Tongue (tissue), 2 donors: Measurements from ENCODE around the gene BCL3. TPM values are rescaled to one million over a fixed set of nuclear protein-coding genes. Genes with fewer than 3 reads are reported as not detected.
A peak's percentile ranks its signal among the peaks of the same experiment; 100 is the strongest.
"Not testable (repeated sequence)": the region's sequence is repeated elsewhere in the genome, so short reads cannot be mapped to it uniquely, and the experiment has no call there.

Source experiments
- DNase-seq: peaks from one replicate; pipeline ENCODE4 v3.0.0-alpha.2; 2015
- total RNA-seq: library from RNA; depleted of rRNA; stranded (reverse); fragments of >200 nt; gene quantifications from one replicate; pipeline ENCODE4 v1.2.3, GENCODE V29; 2014

The BCL3 gene, protein sequence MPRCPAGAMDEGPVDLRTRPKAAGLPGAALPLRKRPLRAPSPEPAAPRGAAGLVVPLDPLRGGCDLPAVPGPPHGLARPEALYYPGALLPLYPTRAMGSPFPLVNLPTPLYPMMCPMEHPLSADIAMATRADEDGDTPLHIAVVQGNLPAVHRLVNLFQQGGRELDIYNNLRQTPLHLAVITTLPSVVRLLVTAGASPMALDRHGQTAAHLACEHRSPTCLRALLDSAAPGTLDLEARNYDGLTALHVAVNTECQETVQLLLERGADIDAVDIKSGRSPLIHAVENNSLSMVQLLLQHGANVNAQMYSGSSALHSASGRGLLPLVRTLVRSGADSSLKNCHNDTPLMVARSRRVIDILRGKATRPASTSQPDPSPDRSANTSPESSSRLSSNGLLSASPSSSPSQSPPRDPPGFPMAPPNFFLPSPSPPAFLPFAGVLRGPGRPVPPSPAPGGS
- total RNA-seq: 8.4 TPM

- peak; percentile 62 for DNase-seq
Measured at GRCh38 chr19:44748426-44749254, at the start of gene BCL3. Gene BCL3 (plus strand): TSS chr19:44748708. CDS start chr19:44748791, 83 bp downstream.

- no peak for DNase-seq
Measured at GRCh38 chr19:44700547-44700946, 48.0 kb upstream of the BCL3 start.

- DNase-seq: no peak
Measured at GRCh38 chr19:44701228-44701627, 47.3 kb upstream of the BCL3 start.

- no peak for DNase-seq
Measured at GRCh38 chr19:44702551-44703176, 45.8 kb upstream of the BCL3 start.

- no peak for DNase-seq
Measured at GRCh38 chr19:44703336-44704078, 45.0 kb upstream of the BCL3 start.

DNA sequence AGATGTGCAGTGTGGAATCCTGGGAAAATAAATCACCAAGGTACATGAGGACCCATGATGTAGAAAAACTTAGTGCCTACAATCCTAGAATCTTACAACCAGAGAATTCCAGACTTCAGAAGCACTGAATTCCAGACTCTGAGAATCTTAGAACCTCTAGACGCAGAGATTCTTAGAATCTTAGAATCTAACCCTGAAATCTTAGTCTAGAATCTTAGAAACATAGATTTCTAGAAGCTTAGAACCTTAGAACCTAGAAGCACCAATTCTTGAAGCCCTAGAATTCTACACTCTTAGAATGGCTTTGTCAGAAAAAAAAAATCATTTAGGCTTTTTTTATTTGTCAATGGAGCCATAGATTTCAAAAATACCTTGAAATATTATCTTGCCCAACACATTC lies 43.5 kb upstream of the BCL3 start:
- no peak for DNase-seq

DNA sequence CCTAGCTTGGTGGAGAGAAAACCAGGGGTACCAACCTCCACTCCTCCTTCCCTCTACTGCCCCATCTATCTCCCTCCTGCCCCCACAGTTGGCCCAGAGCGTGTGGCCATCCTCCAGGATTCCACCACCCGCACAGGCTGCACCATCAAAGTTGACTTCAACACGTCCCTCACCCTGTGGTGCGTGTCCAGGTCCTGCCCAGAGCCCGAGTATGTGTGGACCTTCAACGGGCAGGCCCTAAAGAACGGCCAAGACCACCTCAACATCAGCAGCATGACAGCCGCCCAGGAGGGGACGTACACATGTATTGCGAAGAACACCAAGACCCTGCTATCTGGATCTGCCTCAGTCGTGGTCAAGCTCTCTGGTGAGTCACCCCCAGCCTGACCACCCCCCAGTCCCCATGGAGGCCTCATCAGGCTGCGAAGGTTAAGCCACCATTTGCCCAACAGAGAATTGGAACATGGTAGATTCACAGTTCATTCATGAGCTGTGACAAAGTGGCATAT lies 43.0 kb upstream of the BCL3 start:
- no peak for DNase-seq

- DNase-seq: no peak
Measured at GRCh38 chr19:44706506-44707236, 41.8 kb upstream of the BCL3 start.

DNA sequence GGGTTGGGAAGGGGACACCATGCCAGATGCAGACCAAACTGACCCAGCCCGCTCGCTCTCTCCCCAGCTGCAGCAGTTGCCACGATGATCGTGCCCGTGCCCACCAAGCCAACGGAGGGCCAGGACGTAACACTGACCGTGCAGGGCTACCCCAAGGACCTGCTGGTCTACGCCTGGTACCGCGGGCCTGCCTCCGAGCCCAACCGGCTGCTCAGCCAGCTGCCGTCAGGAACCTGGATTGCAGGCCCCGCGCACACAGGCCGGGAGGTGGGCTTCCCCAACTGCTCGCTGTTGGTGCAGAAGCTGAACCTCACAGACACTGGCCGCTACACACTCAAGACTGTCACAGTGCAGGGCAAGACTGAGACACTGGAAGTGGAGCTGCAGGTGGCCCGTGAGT lies 40.7 kb upstream of the BCL3 start:
- DNase-seq: no peak

- no peak for DNase-seq
Measured at GRCh38 chr19:44708940-44709339, 39.6 kb upstream of the BCL3 start.

- DNase-seq: not testable (repeated sequence)
Measured at GRCh38 chr19:44709434-44710266, 38.9 kb upstream of the BCL3 start.

GRCh38 chr19:44710483-44710882 lies 38.0 kb upstream of the BCL3 start:
- no peak for DNase-seq

DNA sequence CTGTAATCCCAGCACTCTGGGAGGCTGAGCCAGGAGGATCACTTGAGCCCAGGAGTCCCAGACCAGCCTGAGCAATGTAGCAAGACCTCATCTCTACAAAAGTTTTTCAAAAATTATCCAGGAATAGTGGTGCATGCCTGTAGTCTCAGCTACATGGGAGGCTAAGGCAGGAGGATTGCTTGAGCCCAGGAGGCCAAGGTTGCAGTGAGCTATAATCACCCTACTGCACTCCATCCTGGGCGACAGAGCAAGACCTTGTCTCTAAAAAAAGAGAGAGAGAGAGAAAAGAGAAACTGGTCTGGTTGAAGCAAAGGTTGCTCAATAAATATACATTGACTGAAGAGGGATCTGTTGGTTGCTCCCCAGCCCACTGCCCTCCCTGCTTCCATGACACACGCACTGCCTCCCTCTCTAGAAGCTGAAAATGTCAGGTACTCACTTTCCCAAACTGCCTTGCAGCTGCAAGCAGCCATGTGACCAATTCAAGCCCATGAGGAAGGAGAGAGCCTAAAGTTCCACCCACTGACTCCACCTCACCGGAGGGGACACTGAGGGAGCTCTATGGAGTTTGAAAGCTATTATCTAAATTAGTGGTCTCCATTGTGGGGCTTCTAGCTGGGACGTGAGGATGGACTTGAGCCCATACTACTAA lies 35.5 kb upstream of the BCL3 start:
- no peak for DNase-seq

GRCh38 chr19:44714597-44715169 lies 33.8 kb upstream of the BCL3 start:
- DNase-seq: no peak

DNA sequence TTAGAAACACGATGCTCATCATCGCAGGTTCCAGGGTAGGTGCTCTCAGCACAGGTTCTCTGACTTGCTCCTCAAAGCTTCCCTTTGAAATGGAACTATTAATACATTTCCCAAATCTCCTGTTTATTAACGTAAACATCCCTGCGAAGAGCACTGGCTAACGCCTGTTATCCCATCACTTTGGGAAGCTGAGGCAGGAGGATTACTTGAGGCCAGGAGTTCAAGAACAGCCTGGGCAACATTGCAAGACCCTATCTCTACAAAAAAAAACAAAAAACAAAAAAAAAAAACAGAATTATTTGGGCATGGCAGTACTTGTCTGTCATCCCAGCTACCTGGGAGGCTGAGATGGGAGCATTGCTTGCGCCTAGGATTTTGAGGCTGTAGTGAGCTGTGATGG lies 30.9 kb upstream of the BCL3 start:
- DNase-seq: no peak

GRCh38 chr19:44718441-44719261 lies 29.9 kb upstream of the BCL3 start:
- DNase-seq: peak; percentile 57

DNA sequence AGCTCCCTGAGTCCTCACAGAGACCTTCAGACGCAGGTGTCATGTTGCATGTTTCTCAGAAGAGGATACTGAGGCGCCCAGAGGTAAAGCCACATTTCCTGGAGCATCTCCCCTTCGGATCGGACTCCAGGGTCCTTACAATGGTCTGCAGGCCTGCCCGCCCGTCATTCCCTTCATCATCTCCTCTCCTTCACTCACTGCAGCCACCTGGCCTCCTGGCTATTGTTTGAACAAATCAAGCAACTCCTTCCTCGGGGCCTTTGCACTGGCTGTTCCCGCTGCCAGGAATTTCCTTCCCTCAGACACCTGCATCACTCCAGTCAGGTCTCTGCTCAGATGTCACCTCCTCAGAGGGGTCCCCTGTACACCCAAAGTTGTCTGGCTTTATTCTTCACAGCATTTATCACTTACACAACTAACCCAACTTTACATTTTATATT lies 29.2 kb upstream of the BCL3 start:
- DNase-seq: no peak

- DNase-seq: not testable (repeated sequence)
Measured at GRCh38 chr19:44720396-44720795, 28.1 kb upstream of the BCL3 start.
